ENCODE data around the gene GALM.
A peak's percentile ranks its signal among the peaks of the same experiment; 100 is the strongest.
"Not testable (repeated sequence)": the region's sequence is repeated elsewhere in the genome, so short reads cannot be mapped to it uniquely, and the experiment has no call there.

GALM gene

DNA sequence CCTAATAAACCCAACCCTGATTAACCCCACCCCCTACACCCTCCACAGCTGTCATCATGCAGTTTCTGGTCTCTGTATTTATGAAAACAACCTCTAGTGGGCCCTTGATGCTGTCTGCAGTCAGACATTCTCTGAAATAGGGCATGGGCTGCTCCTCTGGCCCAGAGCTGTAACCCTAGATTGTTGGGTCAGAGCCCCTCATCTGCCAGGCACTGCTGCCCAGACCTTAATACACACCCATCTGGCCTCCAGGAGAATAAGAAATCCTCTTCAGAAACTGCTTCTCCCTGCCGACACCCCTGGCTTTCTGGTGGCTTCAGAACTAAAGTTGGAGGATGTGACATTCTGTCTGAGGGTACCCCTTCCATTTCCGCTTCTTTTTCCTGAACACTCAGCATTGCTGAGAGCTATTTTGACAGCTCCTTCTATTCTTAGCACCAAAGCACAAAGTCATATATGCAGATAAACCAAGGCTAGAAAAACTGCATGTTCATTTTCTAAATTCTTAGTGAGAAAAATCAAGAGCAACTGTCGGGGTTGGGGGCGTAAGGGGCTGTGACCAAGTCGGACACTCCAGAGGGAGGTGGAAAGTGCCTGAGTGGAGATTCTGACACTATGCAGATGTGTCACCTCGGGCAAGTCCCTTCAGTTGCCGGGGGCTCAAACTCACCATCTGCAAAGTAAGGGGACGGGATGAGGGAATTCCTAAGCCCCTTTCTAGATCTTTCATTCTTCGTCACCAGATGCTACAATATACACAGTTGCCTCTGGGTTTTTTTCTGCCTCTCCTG is 56.6 kb downstream of the GALM start:
- H3K36me3 Mint-ChIP-seq (ENCODE audit: low read depth): peaks cover 30% of the 10 kb centered on the region
- DNase-seq (peak; percentile 69), ATAC-seq (peak; percentile 94)
- H3K9me3 Mint-ChIP-seq: peaks cover 4% of the 10 kb centered on the region
- H3K27ac Mint-ChIP-seq: peak overlapping the region; percentile 96
- peaks cover 65% of the 10 kb centered on the region for H3K4me1 Mint-ChIP-seq
- peak overlapping the region; percentile 70 for H3K4me3 Mint-ChIP-seq
- no peaks in the 10 kb centered on the region for H3K27me3 Mint-ChIP-seq

DNA sequence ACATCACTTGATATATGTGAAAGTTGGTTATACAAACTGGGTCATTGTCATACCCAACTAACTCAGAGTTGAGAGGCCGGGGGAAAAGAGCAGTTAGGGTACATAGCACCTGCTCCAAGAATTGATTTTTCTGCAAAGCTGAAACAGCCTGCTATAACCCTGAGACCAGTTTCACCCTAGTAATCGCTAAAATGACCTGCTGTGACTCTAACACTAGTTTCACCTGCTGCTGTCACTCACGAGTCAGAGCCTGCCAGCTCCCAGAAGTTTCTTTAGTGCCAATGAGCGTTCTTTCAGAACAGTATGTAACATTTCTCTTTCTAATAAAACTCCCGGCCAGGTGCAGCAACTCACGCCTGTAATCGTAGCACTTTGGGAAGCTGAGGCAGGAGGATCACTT is 57.3 kb downstream of the GALM start:
- Mint-ChIP-seq H3K36me3 (ENCODE audit: low read depth) (peaks cover 25% of the 10 kb centered on the region), H3K27me3 (no peaks in the 10 kb centered on the region), H3K9me3 (peaks cover 4% of the 10 kb centered on the region), H3K4me3 (peak overlapping the region; percentile 70), H3K4me1 (peaks cover 65% of the 10 kb centered on the region), H3K27ac (peak overlapping the region; percentile 96)
- DNase-seq: no peak
- ATAC-seq: peak; percentile 41

DNA sequence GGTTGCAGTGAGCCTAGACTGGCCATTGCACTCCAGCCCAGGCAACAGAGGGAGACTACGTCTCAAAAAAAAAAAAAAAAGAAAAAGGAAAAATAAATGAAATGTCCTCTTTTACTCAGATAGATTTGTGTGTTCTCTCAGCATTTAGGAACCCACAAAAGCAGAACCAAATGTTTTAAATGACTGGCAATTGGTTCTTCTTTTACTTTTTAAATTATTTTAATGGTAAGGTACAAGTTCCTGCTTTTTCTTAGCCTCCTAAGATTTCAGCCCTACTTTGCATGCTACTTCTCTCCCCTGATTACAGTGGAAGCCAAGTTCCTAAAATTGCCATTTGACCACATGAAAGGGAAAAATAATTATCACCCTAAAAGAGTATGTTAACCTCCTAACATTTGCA is 61.7 kb downstream of the GALM start:
- H3K36me3 Mint-ChIP-seq (ENCODE audit: low read depth): peaks cover 11% of the 10 kb centered on the region
- no peaks in the 10 kb centered on the region for H3K9me3 Mint-ChIP-seq
- no peak overlapping the region for H3K27ac Mint-ChIP-seq
- H3K4me3 Mint-ChIP-seq: no peak overlapping the region
- H3K27me3 Mint-ChIP-seq: no peaks in the 10 kb centered on the region
- DNase-seq (no peak), ATAC-seq (no peak)
- peaks cover 33% of the 10 kb centered on the region for H3K4me1 Mint-ChIP-seq

DNA sequence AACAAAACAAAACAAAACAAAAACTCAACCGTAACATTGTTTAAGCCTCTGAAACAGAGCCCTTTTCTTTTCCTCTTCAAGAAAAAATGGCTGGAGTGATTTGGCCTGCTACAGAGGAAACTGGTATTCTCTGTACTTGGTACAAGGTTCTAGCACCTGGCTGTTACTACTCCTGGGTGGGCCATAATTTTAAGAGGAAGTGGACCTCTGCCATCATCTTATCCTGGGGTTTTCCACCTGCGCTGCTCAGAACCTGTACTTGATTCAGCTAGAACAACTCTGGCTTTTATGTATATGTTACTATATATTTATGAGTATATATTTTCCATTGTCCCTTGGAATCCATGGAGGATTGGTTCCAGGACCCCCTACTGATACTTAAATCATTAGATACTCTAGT is 62.8 kb downstream of the GALM start:
- Mint-ChIP-seq H3K36me3 (ENCODE audit: low read depth) (peaks cover 14% of the 10 kb centered on the region), H3K4me3 (no peak overlapping the region), H3K4me1 (peaks cover 23% of the 10 kb centered on the region), H3K9me3 (no peaks in the 10 kb centered on the region), H3K27ac (no peak overlapping the region), H3K27me3 (no peaks in the 10 kb centered on the region)
- no peak for ATAC-seq
- no peak for DNase-seq

DNA sequence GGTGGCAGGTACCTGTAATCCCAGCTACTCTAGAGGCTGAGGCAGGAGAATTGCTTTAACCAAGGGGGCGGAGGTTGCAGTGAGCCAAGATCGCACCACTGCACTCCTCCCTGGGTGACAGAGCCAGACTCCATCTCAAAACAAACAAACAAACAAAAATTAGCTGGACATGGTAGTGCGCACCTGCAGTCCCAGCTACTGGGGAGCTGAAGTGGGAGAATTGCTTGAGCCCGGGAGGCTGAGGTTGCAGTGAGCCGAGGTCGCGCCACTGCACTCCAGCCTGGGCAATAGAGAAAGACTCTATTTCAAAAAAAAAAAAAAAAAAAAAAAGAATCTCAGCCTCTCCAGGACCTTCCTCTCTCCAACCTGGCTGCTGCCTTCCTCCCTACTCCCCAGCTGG is 65.2 kb downstream of the GALM start:
- Mint-ChIP-seq H3K9me3 (no peaks in the 10 kb centered on the region), H3K4me3 (no peak overlapping the region), H3K27ac (no peak overlapping the region), H3K27me3 (no peaks in the 10 kb centered on the region), H3K36me3 (ENCODE audit: low read depth) (peaks cover 17% of the 10 kb centered on the region), H3K4me1 (no peaks in the 10 kb centered on the region)
- DNase-seq (no peak), ATAC-seq (no peak)

DNA sequence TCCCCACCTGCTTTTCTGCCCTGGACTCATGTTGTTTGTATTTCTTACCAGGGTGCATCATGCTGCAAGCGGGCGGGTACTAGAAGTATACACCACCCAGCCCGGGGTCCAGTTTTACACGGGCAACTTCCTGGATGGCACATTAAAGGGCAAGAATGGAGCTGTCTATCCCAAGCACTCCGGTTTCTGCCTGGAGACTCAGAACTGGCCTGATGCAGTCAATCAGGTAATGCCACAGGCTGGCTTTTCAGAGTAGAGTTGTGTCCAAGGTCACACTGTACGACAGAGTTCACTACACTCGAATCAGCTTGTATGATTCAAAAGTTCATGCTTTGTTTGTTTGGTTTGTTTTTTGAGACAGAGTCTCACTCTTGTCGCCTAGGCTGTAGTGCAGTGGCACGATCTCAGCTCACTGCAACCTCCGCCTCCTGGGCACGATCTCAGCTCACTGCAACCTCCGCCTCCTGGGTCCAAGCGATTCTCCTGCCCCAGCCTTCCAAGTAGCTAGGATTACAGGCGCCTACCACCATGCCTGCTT is 65.8 kb downstream of the GALM start:
- no peak overlapping the region for H3K4me3 Mint-ChIP-seq
- H3K9me3 Mint-ChIP-seq: no peaks in the 10 kb centered on the region
- H3K27ac Mint-ChIP-seq: no peak overlapping the region
- H3K4me1 Mint-ChIP-seq: no peaks in the 10 kb centered on the region
- H3K27me3 Mint-ChIP-seq: no peaks in the 10 kb centered on the region
- ATAC-seq: no peak
- peaks cover 17% of the 10 kb centered on the region for H3K36me3 Mint-ChIP-seq (ENCODE audit: low read depth)
- DNase-seq: no peak

DNA sequence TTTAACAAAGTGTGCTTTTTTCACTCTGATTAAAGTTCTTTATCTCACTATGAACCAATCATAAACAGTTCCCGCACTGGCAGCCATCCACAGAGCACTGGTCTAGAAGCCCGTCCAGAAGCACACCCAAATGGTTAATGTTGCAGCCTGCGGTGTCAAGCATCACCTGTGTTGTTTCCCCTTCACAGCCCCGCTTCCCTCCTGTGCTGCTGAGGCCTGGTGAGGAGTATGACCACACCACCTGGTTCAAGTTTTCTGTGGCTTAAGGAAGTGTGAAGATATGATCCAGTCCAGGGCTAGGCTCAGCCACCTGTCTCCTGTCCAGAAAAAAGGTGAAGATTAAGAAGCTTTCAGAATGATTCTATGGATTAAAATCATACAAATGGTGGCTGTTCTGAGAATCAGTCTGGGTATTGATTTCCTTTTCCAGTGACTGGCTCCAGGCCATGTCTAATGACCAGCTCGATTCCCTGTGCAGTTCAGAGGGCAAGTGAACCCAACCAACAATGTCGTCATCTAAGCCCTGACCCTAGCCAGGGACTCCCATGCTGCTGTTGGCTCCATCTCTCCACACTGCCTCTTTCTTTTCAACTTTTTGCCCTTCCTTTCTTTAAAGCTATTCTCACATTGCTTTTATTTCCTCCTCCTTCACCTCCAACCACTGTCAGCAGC is 67.5 kb downstream of the GALM start:
- DNase-seq (no peak), ATAC-seq (no peak)
- no peak overlapping the region for H3K4me3 Mint-ChIP-seq
- peaks cover 25% of the 10 kb centered on the region for H3K36me3 Mint-ChIP-seq (ENCODE audit: low read depth)
- no peaks in the 10 kb centered on the region for H3K27me3 Mint-ChIP-seq
- H3K27ac Mint-ChIP-seq: no peak overlapping the region
- H3K4me1 Mint-ChIP-seq: no peaks in the 10 kb centered on the region
- no peaks in the 10 kb centered on the region for H3K9me3 Mint-ChIP-seq

DNA sequence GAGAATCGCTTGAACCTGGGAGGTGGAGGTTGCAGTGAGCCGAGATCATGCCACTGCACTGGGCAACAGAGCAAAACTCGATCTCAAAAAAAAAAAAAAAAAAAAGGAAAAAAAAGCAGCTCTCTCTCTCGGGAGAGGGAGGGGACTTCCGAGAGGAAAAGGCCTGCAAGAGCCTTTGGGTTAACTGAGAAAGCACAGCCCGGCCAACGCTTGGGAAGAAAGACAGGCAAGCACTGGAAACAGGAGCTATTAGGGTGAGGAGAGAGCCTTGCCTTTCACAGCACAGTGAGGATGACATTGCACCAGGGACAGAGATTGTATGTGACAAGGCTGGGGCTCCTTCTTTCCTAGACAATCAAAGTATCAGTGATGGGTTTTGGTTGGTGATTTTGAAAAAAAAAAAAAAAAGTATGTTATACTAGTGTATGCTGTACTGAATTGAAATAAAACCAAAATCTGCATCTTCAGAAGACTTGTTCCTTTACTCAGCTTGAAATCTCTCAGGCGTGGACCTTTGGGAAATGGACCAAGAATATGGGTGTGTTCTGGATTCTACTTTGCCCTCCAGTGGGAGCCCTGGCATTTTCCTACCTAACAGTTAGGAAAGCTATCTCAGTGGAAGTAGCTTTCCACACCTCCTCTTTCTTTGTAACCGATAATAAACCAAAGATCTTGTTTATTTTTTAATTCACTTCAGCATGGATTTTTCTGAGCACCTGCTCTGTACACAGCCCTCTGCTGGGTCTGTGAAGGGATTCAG is 68.6 kb downstream of the GALM start:
- H3K9me3 Mint-ChIP-seq: no peaks in the 10 kb centered on the region
- ATAC-seq: no peak

DNA sequence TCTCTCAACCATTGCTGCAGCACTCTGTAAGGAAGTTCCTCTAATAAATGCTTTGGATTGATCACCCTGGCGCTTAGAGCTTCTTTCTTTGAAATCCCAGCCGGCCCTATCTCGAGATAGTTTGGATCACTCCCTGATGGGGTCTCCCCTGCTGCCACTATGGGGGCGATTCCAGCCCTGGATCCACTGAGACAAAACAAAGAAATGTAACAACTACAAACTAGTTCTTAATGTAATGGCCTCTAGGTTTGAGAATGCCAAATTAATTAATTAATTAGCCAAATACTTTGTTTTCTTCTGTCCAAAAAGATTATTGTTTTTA is 70.0 kb downstream of the GALM start:
- Mint-ChIP-seq H3K36me3 (ENCODE audit: low read depth) (peaks cover 33% of the 10 kb centered on the region), H3K27ac (no peak overlapping the region), H3K4me1 (peaks cover 4% of the 10 kb centered on the region), H3K4me3 (no peak overlapping the region), H3K9me3 (no peaks in the 10 kb centered on the region), H3K27me3 (no peaks in the 10 kb centered on the region)
- ATAC-seq (no peak), DNase-seq (no peak)

More for the DNA sequence above, 68.6 kb downstream of the GALM start:
- Mint-ChIP-seq H3K36me3 (ENCODE audit: low read depth) (peaks cover 30% of the 10 kb centered on the region), H3K4me1 (no peaks in the 10 kb centered on the region), H3K27ac (no peak overlapping the region), H3K27me3 (no peaks in the 10 kb centered on the region), H3K4me3 (no peak overlapping the region)
- no peak for DNase-seq

DNA sequence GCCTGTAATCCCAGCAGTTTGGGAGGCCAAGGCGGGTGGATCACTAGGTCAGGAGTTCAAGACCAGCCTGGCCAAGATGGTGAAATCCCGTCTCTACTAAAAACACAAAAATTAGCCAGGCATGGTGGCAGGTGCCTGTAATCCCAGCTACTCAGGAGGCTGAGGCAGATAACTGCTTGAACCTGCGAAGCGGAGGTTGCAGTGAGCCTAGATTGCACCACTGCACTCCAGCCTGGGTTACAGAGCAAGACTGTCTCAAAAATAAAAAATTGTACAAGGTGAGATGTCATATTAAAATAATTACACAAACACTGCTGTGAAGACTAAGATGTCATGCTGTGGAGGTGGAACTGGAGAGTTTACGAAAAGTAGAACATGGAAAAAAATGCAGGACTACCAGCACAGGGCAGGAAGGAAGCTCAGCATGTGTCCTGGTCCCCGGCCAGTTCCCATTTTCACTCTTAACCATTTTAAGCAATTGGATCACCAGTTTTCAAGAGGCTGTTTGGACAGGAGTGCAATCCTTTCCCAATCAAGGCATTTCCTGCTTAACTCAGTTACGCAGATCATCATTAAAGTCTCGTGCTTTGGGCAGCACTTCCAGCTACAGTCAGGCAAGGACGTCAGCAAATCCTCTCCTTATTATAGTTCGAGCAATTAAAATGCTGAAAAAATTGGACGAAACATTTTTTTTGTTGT is 71.2 kb downstream of the GALM start:
- ATAC-seq, DNase-seq, H3K27ac Mint-ChIP-seq, H3K4me3 Mint-ChIP-seq, H3K27me3 Mint-ChIP-seq, H3K4me1 Mint-ChIP-seq, H3K9me3 Mint-ChIP-seq: not testable (repeated sequence)
- peaks cover 37% of the 10 kb centered on the region for H3K36me3 Mint-ChIP-seq (ENCODE audit: low read depth)

DNA sequence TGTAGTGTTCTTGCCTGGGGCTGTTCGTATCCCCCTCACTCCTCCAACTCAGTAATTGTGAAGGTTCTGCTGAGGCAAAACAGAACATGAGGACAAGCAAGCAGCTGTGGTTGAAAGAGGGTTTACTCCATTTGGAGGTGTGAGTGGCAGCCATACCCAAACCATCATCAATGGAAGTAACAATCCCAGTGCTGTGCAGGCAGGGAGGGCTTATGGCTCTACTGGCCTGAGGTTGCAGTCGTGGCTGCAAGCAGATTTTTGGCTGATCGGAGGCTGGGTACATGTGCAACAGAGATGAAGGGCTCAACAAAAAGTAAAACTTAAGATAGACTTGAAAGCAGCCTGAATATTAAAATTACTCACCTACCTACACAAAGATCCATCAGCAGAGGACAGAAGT is 72.0 kb downstream of the GALM start:
- Mint-ChIP-seq H3K36me3 (ENCODE audit: low read depth) (peaks cover 40% of the 10 kb centered on the region), H3K9me3 (no peaks in the 10 kb centered on the region), H3K27me3 (no peaks in the 10 kb centered on the region), H3K4me3 (no peak overlapping the region), H3K4me1 (peaks cover 9% of the 10 kb centered on the region), H3K27ac (peak overlapping the region; percentile 54)
- ATAC-seq (no peak), DNase-seq (no peak)

DNA sequence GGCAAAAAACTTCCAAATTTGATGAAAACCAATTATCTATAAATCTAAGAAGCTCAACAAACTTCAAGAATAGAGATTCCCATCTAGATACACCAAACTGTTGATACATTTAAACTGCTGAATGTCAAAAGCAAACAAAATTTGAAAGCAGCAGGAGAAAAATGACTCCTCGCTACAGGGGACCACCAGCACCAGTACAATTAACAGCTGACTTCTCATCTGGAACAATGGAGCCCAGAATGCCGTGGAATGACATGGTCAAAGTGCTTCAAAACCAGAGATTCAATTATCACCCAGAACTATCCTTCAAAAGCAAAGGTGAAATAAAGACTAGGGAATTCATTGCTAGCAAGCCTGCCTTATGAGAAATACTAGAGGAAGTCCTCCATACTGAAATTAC is 73.6 kb downstream of the GALM start:
- Mint-ChIP-seq H3K27me3 (no peaks in the 10 kb centered on the region), H3K36me3 (ENCODE audit: low read depth) (peaks cover 48% of the 10 kb centered on the region), H3K4me3 (no peak overlapping the region), H3K4me1 (peaks cover 21% of the 10 kb centered on the region), H3K9me3 (no peaks in the 10 kb centered on the region), H3K27ac (peak overlapping the region; percentile 49)
- DNase-seq: no peak
- ATAC-seq: no peak

DNA sequence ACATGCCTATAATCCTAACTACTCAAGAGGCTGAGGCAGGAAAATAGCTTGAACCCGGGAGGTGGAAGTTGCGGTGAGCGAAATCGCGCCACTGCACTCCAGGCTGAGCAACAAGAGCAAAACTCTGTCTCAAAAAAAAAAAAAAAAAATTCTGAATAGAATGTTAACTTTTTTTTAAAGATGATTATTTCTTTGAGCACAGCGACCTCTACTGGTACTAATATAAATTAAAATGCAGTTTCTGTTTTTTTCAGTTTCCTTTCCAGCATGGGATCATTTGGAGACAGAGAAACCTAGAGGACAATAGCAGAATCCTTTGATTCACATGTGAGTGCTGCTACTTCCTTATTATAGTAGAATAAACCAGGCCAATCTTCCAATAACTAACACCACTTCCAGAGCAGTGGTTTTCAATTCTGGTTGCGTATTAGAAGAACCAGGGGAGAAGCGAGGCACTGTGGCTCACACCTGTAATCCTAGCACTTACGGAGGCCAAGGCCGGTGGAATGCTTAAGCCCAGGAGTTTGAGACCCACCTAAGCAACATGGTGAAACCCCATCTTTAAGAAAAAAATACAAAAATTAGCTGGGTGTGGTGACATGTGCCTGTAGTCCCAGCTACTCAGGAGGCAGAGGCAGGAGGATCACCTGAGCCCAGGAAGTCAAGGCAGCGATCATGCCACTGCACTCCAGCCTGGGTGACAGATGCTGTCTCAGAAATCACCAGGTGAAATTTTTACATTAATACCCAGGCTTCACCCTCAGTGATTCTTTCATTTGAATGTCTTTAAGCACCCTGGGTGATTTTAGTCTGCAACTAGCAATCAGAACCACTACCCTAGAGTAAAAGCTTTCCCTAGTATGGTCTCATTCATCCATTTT is 75.2 kb downstream of the GALM start:
- H3K36me3 Mint-ChIP-seq (ENCODE audit: low read depth): peaks cover 60% of the 10 kb centered on the region

More for the DNA sequence above, 75.2 kb downstream of the GALM start:
- Mint-ChIP-seq H3K4me1 (peaks cover 35% of the 10 kb centered on the region), H3K27ac (peak overlapping the region; percentile 68), H3K9me3 (no peaks in the 10 kb centered on the region), H3K4me3 (no peak overlapping the region), H3K27me3 (no peaks in the 10 kb centered on the region)
- DNase-seq (no peak), ATAC-seq (no peak)

Data from activated naive CD8-positive, alpha-beta T cell treated with anti-CD3 and anti-CD28 coated beads, Interleukin-2, amount 50 U/mL, for 24 hours (primary cell).